K562 (cell line): ENCODE data around the gene MECR. TPM values are rescaled to one million over a fixed set of nuclear protein-coding genes. Genes with fewer than 3 reads are reported as not detected.

Source experiments
- ATF6 ChIP-seq: sonication (generic); formaldehyde crosslinking; IDR thresholded peaks from 2 replicates; pipeline ENCODE4 v1.4.0; 2020; ENCODE audit warnings: mild to moderate bottlenecking, missing genetic modification reagents
- CREB1 ChIP-seq, 2 experiments: sonication (generic) in 1 of 2; formaldehyde crosslinking in 1 of 2; IDR thresholded peaks; 2 replicates each; pipeline versions ENCODE4 v1.6.1 to v1.8.0; 2012 to 2022; ENCODE audit warnings: inconsistent platforms in 1 of 2, mild to moderate bottlenecking in 1 of 2, missing genetic modification reagents in 1 of 2, moderate library complexity in 1 of 2
- FOXA3 ChIP-seq, 2 experiments: fragments of 450-650 bp in 1 of 2; sonication (generic) in 1 of 2; formaldehyde crosslinking; IDR thresholded peaks in 1 of 2; conservative IDR thresholded peaks in 1 of 2; 2 replicates each; pipeline versions ENCODE4 v1.4.0 to v1.8.0; 2020 to 2022; ENCODE audit warnings: mild to moderate bottlenecking in 2 of 2, missing genetic modification reagents in 1 of 2
- FOXP1 ChIP-seq: sonication (generic); formaldehyde crosslinking; IDR thresholded peaks from 2 replicates; pipeline ENCODE4 v1.8.0; 2022; ENCODE audit warnings: mild to moderate bottlenecking, missing genetic modification reagents
- HDAC2 ChIP-seq: fragments of 450-650 bp; IDR thresholded peaks from 2 replicates; pipeline ENCODE4 v1.6.1; 2016; ENCODE audit warnings: mild to moderate bottlenecking
- HNRNPUL1 ChIP-seq: fragments of 200-400 bp; formaldehyde crosslinking; IDR thresholded peaks from 2 replicates; pipeline ENCODE4 v1.6.1; 2017; ENCODE audit warnings: low read length
- ILF3 ChIP-seq: fragments of 450-650 bp; IDR thresholded peaks from 2 replicates; pipeline ENCODE4 v1.6.1; 2018; ENCODE audit warnings: antibody characterized with exemption, mild to moderate bottlenecking, moderate library complexity, borderline replicate concordance
- KHSRP ChIP-seq: fragments of 450-650 bp; IDR thresholded peaks from 2 replicates; pipeline ENCODE4 v1.6.1; 2017
- MAX ChIP-seq: sonication (generic); formaldehyde crosslinking; IDR thresholded peaks from 2 replicates; pipeline ENCODE4 v1.9.0; 2022; ENCODE audit warnings: mild to moderate bottlenecking, missing genetic modification reagents
- MAZ ChIP-seq, 2 experiments: fragments of 450-650 bp in 1 of 2; sonication (generic) in 1 of 2; formaldehyde crosslinking; IDR thresholded peaks in 1 of 2; conservative IDR thresholded peaks in 1 of 2; 2 replicates each; pipeline versions ENCODE4 v1.4.0 to v1.5.0; 2020; ENCODE audit warnings: mild to moderate bottlenecking in 1 of 2, missing genetic modification reagents in 1 of 2
- MXD1 ChIP-seq: fragments of 250-450 bp; sonication (Bioruptor Pico); IDR thresholded peaks from 2 replicates; pipeline ENCODE4 v1.8.0; 2021; ENCODE audit warnings: borderline replicate concordance, mild to moderate bottlenecking, moderate library complexity; ENCODE audit not compliant: poor library complexity, severe bottlenecking
- MYC ChIP-seq, 2 experiments: fragments of 250-450 bp in 1 of 2; sonication (Bioruptor Pico) in 1 of 2; IDR thresholded peaks; 2 replicates each; pipeline versions ENCODE4 v1.5.1 to v1.6.1; 2012 to 2021; ENCODE audit warnings: low read depth in 2 of 2, borderline replicate concordance in 1 of 2, improper control_type of control experiment in 1 of 2, low read length in 1 of 2, mild to moderate bottlenecking in 1 of 2, moderate library complexity in 1 of 2
- NCOA6 ChIP-seq: fragments of 450-650 bp; IDR thresholded peaks from 2 replicates; pipeline ENCODE4 v1.6.1; 2017; ENCODE audit warnings: mild to moderate bottlenecking
- NONO ChIP-seq, 2 experiments: fragments of 200-400 bp in 1 of 2; fragments of 450-650 bp in 1 of 2; formaldehyde crosslinking in 1 of 2; IDR thresholded peaks; 2 replicates each; pipeline ENCODE4 v1.6.1; 2017; ENCODE audit warnings: low read depth in 2 of 2, mild to moderate bottlenecking in 2 of 2, moderate library complexity in 2 of 2, low read length in 1 of 2
- PTTG1 ChIP-seq: fragments of 450-650 bp; IDR thresholded peaks from 2 replicates; pipeline ENCODE4 v1.6.1; 2016; ENCODE audit warnings: low read depth, mild to moderate bottlenecking, missing genetic modification characterization, missing compliant biosample characterization
- SP1 ChIP-seq: sonication (generic); formaldehyde crosslinking; IDR thresholded peaks from 2 replicates; pipeline ENCODE4 v1.8.1; 2022; ENCODE audit warnings: mild to moderate bottlenecking, missing genetic modification reagents
- SPI1 ChIP-seq: IDR thresholded peaks from 2 replicates; pipeline ENCODE4 v1.6.1; 2011; ENCODE audit warnings: low read depth, low read length, control low read depth, borderline replicate concordance
- TARDBP ChIP-seq: fragments of 450-650 bp; IDR thresholded peaks from 2 replicates; pipeline ENCODE4 v1.6.1; 2016
- TRIM24 ChIP-seq, 2 experiments: fragments of 450-650 bp; IDR thresholded peaks; 2 replicates each; pipeline ENCODE4 v1.6.1; 2016
- USF2 ChIP-seq: sonication (generic); formaldehyde crosslinking; IDR thresholded peaks from 2 replicates; pipeline ENCODE4 v1.5.0; 2020; ENCODE audit warnings: missing genetic modification reagents
- WHSC1 ChIP-seq: IDR thresholded peaks from one replicate; pipeline ENCODE4 v1.6.1; 2012; ENCODE audit warnings: low read length, control low read depth, inconsistent platforms
- ZNF143 ChIP-seq: sonication (generic); formaldehyde crosslinking; IDR thresholded peaks from 2 replicates; pipeline ENCODE4 v1.9.0; 2022; ENCODE audit warnings: mild to moderate bottlenecking, missing genetic modification reagents
- ZNF146 ChIP-seq: IDR thresholded peaks from one replicate; pipeline ENCODE4 v1.6.1; 2018; ENCODE audit warnings: missing compliant biosample characterization; ENCODE audit not compliant: unreplicated experiment
- ZNF395 ChIP-seq: fragments of 200-800 bp; sonication (Bioruptor generic); IDR thresholded peaks from 2 replicates; pipeline ENCODE4 v1.6.1; 2017; ENCODE audit warnings: missing genetic modification characterization, missing compliant biosample characterization
- polyA plus RNA-seq, 8 experiments: library from polyadenylated mRNA; depleted of rRNA in 4 of 8; stranded (reverse) in 5 of 8; unstranded in 3 of 8; fragments of >200 nt; fragmentation: Nextera tagmentation in 2 of 8; fragmentation: Illumina TruSeq in 1 of 8; extraction: Ambion mirVana in 2 of 8; extraction: Trizol in 1 of 8; gene quantifications; 2 replicates each; pipeline versions ENCODE4 v1.2.1 to v1.2.3, GENCODE V29; 2011 to 2014; ENCODE audit warnings: inconsistent platforms in 1 of 8, missing spikeins in 1 of 8
- total RNA-seq, 7 experiments: library from RNA; depleted of rRNA in 6 of 7; stranded (reverse); fragments of >200 nt in 6 of 7; fragmentation: Illumina TruSeq in 2 of 7; extraction: Trizol in 2 of 7; gene quantifications; 2 replicates each; pipeline versions ENCODE4 v1.2.1 to v1.2.3, GENCODE V29; 2011 to 2021; ENCODE audit warnings: low replicate concordance in 1 of 7

Gene MECR
- total and polyA plus RNA-seq, 9 of the 15 experiments (the other 6 are each of a cell fraction or from before 2014, with no cell fraction given), result 10.4 to 58.6 (median 42.9) TPM

GRCh38 chr1:29259802-29260441 is 29.2 kb upstream of the MECR start (continued):
- TF ChIP-seq ATF6 (CRISPR knock-in tag), result no peak
- peak in 1 of 2 experiments; percentile 63; a peak in 1 of 4 replicates for TF ChIP-seq MAZ (CRISPR knock-in tag; conservative IDR thresholded peaks at IDR 0.05 in 1 of 2, IDR thresholded peaks at IDR 0.05 in 1 of 2)
- no peak for TF ChIP-seq ZNF143 (CRISPR knock-in tag)
- 0 out of 2 replicates have a peak, but pooled peaks have one; percentile 43 for TF ChIP-seq SP1 (CRISPR knock-in tag)
- TF ChIP-seq MAX (CRISPR knock-in tag), result no peak
- no peak for TF ChIP-seq HNRNPUL1
- TF ChIP-seq MXD1 (CRISPR knock-in tag), result no peak
- no peak for TF ChIP-seq TRIM24 (IDR thresholded peaks at IDR 0.05)
- TF ChIP-seq MYC (IDR thresholded peaks at IDR 0.05; ENCODE audit: low read depth, low read length), result no peak
- no peak for TF ChIP-seq MYC (CRISPR knock-in tag; IDR thresholded peaks at IDR 0.05; ENCODE audit: borderline replicate concordance, low read depth)
- TF ChIP-seq KHSRP, result no peak
- TF ChIP-seq WHSC1, result no peak
- no peak for TF ChIP-seq FOXP1
- TF ChIP-seq ILF3, result no peak
- no peak for TF ChIP-seq USF2 (CRISPR knock-in tag)
- TF ChIP-seq PTTG1 (tag), result no peak
- TF ChIP-seq NCOA6, result no peak
- TF ChIP-seq ZNF395 (CRISPR knock-in tag), result no peak
- TF ChIP-seq CREB1 (IDR thresholded peaks at IDR 0.05), result no peak
- TF ChIP-seq CREB1 (CRISPR knock-in tag; IDR thresholded peaks at IDR 0.05), result 0 out of 2 replicates have a peak, but pooled peaks have one; percentile 32
- no peak for TF ChIP-seq TARDBP
- no peak for TF ChIP-seq SPI1
- no peak for TF ChIP-seq ZNF146
- TF ChIP-seq NONO (IDR thresholded peaks at IDR 0.05; ENCODE audit: low read depth in 2 of 2, low read length in 1 of 2), result no peak
- no peak for TF ChIP-seq FOXA3 (CRISPR knock-in tag; conservative IDR thresholded peaks at IDR 0.05 in 1 of 2, IDR thresholded peaks at IDR 0.05 in 1 of 2)
- TF ChIP-seq HDAC2, result no peak
